Activated CD8-positive, alpha-beta memory T cell treated with anti-CD3 and anti-CD28 coated beads, Interleukin-2, amount 50 U/mL, for 1 hour (primary cell): ENCODE results near the gene IMMT.
"Not testable (repeated sequence)": the region's sequence is repeated elsewhere in the genome, so short reads cannot be mapped to it uniquely, and the experiment has no call there.

Experiments
- DNase-seq: peaks from one replicate; pipeline ENCODE4 v3.0.0-alpha.2; 2020; ENCODE audit errors: extremely low read depth

IMMT gene

GRCh38 chr2:86201671-86202335 is 6.5 kb upstream of the IMMT start:
- DNase-seq, result no peak

- DNase-seq, result not testable (repeated sequence)
Observed at GRCh38 chr2:86200564-86200963, 5.3 kb upstream of the IMMT start.

- DNase-seq, result no peak
Observed at GRCh38 chr2:86199834-86200177, 4.5 kb upstream of the IMMT start.

- DNase-seq, result no peak
Observed at GRCh38 chr2:86195808-86196387, 636 bp upstream of the IMMT start.

GRCh38 chr2:86194751-86195054 is 559 bp downstream of the IMMT start:
- no peak for DNase-seq

GRCh38 chr2:86193901-86194567 is 1.2 kb downstream of the IMMT start:
- no peak for DNase-seq

- DNase-seq, result no peak
Observed at GRCh38 chr2:86189782-86190416, 5.4 kb downstream of the IMMT start.

- DNase-seq, result no peak
Observed at GRCh38 chr2:86186431-86186830, 8.8 kb downstream of the IMMT start.

GRCh38 chr2:86185517-86186212 is 9.6 kb downstream of the IMMT start:
- no peak for DNase-seq

GRCh38 chr2:86176597-86176996 is 18.7 kb downstream of the IMMT start:
- DNase-seq, result no peak

GRCh38 chr2:86175828-86176227 is 19.4 kb downstream of the IMMT start:
- no peak for DNase-seq

- DNase-seq, result no peak
Observed at GRCh38 chr2:86174445-86174844, 20.8 kb downstream of the IMMT start.

GRCh38 chr2:86172610-86173009 is 22.7 kb downstream of the IMMT start:
- DNase-seq, result no peak

GRCh38 chr2:86171295-86171694 is 24.0 kb downstream of the IMMT start:
- no peak for DNase-seq

GRCh38 chr2:86170449-86170848 is 24.8 kb downstream of the IMMT start:
- no peak for DNase-seq

- no peak for DNase-seq
Observed at GRCh38 chr2:86160156-86160952, 34.9 kb downstream of the IMMT start.

GRCh38 chr2:86158286-86158685 is 37.0 kb downstream of the IMMT start:
- no peak for DNase-seq

- DNase-seq, result no peak
Observed at GRCh38 chr2:86157009-86157556, 38.2 kb downstream of the IMMT start.

GRCh38 chr2:86150502-86150901 is 44.8 kb downstream of the IMMT start:
- DNase-seq, result no peak

- DNase-seq, result no peak
Observed at GRCh38 chr2:86147793-86148192, 47.5 kb downstream of the IMMT start.

- DNase-seq, result no peak
Observed at GRCh38 chr2:86143926-86144685, 51.2 kb downstream of the IMMT start.
